Putamen (tissue), 1 donor: ENCODE data around the gene MYO16.
A peak's percentile ranks its signal among the peaks of the same experiment; 100 is the strongest.

Source experiments
- DNase-seq: peaks from one replicate; pipeline ENCODE4 v3.0.0-alpha.2; 2016; ENCODE audit warnings: low spot score

Gene MYO16

GRCh38 chr13:108933061-108933460 is 303.6 kb downstream of the MYO16 start:
- DNase-seq = no peak

- DNase-seq = no peak
Measured at GRCh38 chr13:108938155-108938554, 308.7 kb downstream of the MYO16 start.

- no peak for DNase-seq
Measured at GRCh38 chr13:108940121-108940520, 310.7 kb downstream of the MYO16 start.

GRCh38 chr13:108943842-108944241 is 314.4 kb downstream of the MYO16 start:
- DNase-seq = no peak

- no peak for DNase-seq
Measured at GRCh38 chr13:108944760-108945159, 315.3 kb downstream of the MYO16 start.

- DNase-seq = no peak
Measured at GRCh38 chr13:108947551-108948030, 318.2 kb downstream of the MYO16 start.

GRCh38 chr13:108948251-108948671 is 318.9 kb downstream of the MYO16 start:
- DNase-seq = no peak

- DNase-seq = no peak
Measured at GRCh38 chr13:108950333-108951010, 321.1 kb downstream of the MYO16 start.

- no peak for DNase-seq
Measured at GRCh38 chr13:108955741-108956140, 326.3 kb downstream of the MYO16 start.

- no peak for DNase-seq
Measured at GRCh38 chr13:108957369-108958012, 328.1 kb downstream of the MYO16 start.

GRCh38 chr13:108958013-108958376 is 328.6 kb downstream of the MYO16 start:
- no peak for DNase-seq

- DNase-seq = no peak
Measured at GRCh38 chr13:108959234-108959633, 329.8 kb downstream of the MYO16 start.

GRCh38 chr13:108960006-108960405 is 330.6 kb downstream of the MYO16 start:
- DNase-seq = no peak

- peak; percentile 30 for DNase-seq
Measured at GRCh38 chr13:108961542-108962125, 332.2 kb downstream of the MYO16 start.

GRCh38 chr13:108962654-108963053 is 333.2 kb downstream of the MYO16 start:
- no peak for DNase-seq

- DNase-seq = no peak
Measured at GRCh38 chr13:108963276-108963810, 333.9 kb downstream of the MYO16 start.

GRCh38 chr13:108963846-108964600 is 334.6 kb downstream of the MYO16 start:
- DNase-seq = no peak

- no peak for DNase-seq
Measured at GRCh38 chr13:108964606-108965005, 335.2 kb downstream of the MYO16 start.

GRCh38 chr13:108967371-108967770 is 338.0 kb downstream of the MYO16 start:
- no peak for DNase-seq

- DNase-seq = no peak
Measured at GRCh38 chr13:108968566-108968965, 339.2 kb downstream of the MYO16 start.

GRCh38 chr13:108974686-108975085 is 345.3 kb downstream of the MYO16 start:
- DNase-seq = no peak

- DNase-seq = peak; percentile 20
Measured at GRCh38 chr13:108980237-108980636, 350.8 kb downstream of the MYO16 start.
